Ovary (tissue), 9 donors: ENCODE results near the gene GPS1. TPM values are rescaled to one million over a fixed set of nuclear protein-coding genes. Genes with fewer than 3 reads are reported as not detected.

ENCODE experiments used
- DNase-seq, 5 donors: peaks; one replicate each; pipeline ENCODE4 v3.0.0-alpha.2; 2019 to 2020
- H3K27ac ChIP-seq, 2 donors: fragments of 200-600 bp; one replicate each; pipeline versions ENCODE4 v1.5.1 to v1.8.0; 2019 to 2022
- H3K27me3 ChIP-seq: fragments of 200-600 bp; one replicate; pipeline ENCODE4 v1.8.0; 2022
- H3K36me3 ChIP-seq: fragments of 200-600 bp; sonication (generic); one replicate; pipeline ENCODE4 v1.5.1; 2019
- H3K4me1 ChIP-seq: one replicate; pipeline ENCODE4 v1.8.1; 2013; ENCODE audit warnings: mild to moderate bottlenecking, moderate library complexity; ENCODE audit not compliant: insufficient read depth
- H3K4me3 ChIP-seq: fragments of 200-600 bp; sonication (generic); one replicate; pipeline ENCODE4 v1.5.1; 2017
- H3K9me3 ChIP-seq, 2 donors: fragments of 200-600 bp in 1 of 2; sonication (generic) in 1 of 2; one replicate each; pipeline versions ENCODE4 v1.5.1 to v1.8.1; 2013 to 2019; ENCODE audit warnings: mild to moderate bottlenecking in 1 of 2, moderate library complexity in 1 of 2
- CTCF ChIP-seq, 3 donors: fragments of 450-650 bp in 2 of 3; fragments of 200-600 bp in 1 of 3; IDR thresholded peaks; one replicate each; pipeline versions ENCODE4 v1.5.1 to v1.8.0; 2016 to 2022; ENCODE audit warnings: antibody characterized with exemption in 3 of 3, mild to moderate bottlenecking in 1 of 3
- EP300 ChIP-seq: sonication (generic); formaldehyde crosslinking; IDR thresholded peaks from one replicate; pipeline ENCODE4 v1.6.1; 2017; ENCODE audit warnings: antibody characterized with exemption
- POLR2A ChIP-seq: fragments of 450-650 bp; IDR thresholded peaks from one replicate; pipeline ENCODE4 v1.6.1; 2017; ENCODE audit warnings: antibody characterized with exemption, mild to moderate bottlenecking, moderate library complexity
- WGBS, 3 donors: extraction: QIAGEN DNeasy Blood & Tissue Kit in 1 of 3; methylation state at CpG; one replicate each; pipeline versions ENCODE4 v1.1.5 to v1.1.7; 2013 to 2017; 5-methylcytosine and 5-hydroxymethylcytosine counted together
- intact Hi-C, 4 donors: fragments of 100-400 bp; cut with DNase I; formaldehyde crosslinking; loops; one replicate each; pipeline versions ENCODE4 v1.11.0 to v1.15.1; 2022 to 2023
- polyA plus RNA-seq, 2 donors: library from polyadenylated mRNA; stranded (reverse); fragments of 200-250 nt in 1 of 2; fragments of 350-450 nt in 1 of 2; fragmentation: Illumina TruSeq in 1 of 2; extraction: RNeasy Lipid Tissue Mini Kit (QIAGEN cat#74804) in 1 of 2; gene quantifications; one replicate each; pipeline ENCODE4 v1.2.3, GENCODE V29; 2013 to 2014
- total RNA-seq, 7 donors: library from RNA; depleted of rRNA in 2 of 7; stranded (reverse); fragments of >200 nt in 2 of 7; fragmentation: NEBNext Ultra II Directional in 3 of 7; extraction: Animal tissue kit (Norgen Biotek cat#: 25700) in 3 of 7; gene quantifications; one replicate each; pipeline versions ENCODE4 v1.1.0 to v1.2.4, GENCODE V29; 2016 to 2023
- donor health status: DM: no; HTN: no; CAD: no; lungs with moderate emphysema.
- donor health status: DM: no; HTN: no; CAD: no.
- donor health status: Bipolar disorder and iron deficiency.
- donor health status: DM: yes; HTN: yes; CAD: no.
- donor health status: DM: no; HTN: no; CAD: no.
- donor health status: DM: yes; HTN: yes; CAD: no.

GPS1 gene
- total and polyA plus RNA-seq, 9 donors: 12.4 to 96.2 (median 77.8) TPM

GRCh38 chr17:82013772-82014321 is 37.9 kb upstream of the GPS1 start:
- intact Hi-C loops: no loop called here
- H3K4me3 ChIP-seq: no peak overlapping the region
- no peaks in the 10 kb centered on the region for H3K36me3 ChIP-seq
- 91 to 94% (median 92%) methylated on average over 16 of the region's 16 CpGs for WGBS, 3 donors
- no peaks in the 10 kb centered on the region for H3K4me1 ChIP-seq
- DNase-seq: no peak
- no peak overlapping the region for H3K27ac ChIP-seq
- H3K9me3 ChIP-seq: no peaks in the 10 kb centered on the region
- no peak for TF ChIP-seq CTCF (IDR thresholded peaks at IDR 0.05)
- TF ChIP-seq POLR2A: no peak
- no peak for TF ChIP-seq EP300
- no peaks in the 10 kb centered on the region for H3K27me3 ChIP-seq

- no peaks in the 10 kb centered on the region for H3K4me1 ChIP-seq
- intact Hi-C loops: no loop called here
- TF ChIP-seq EP300 (no peak), POLR2A (no peak), CTCF (IDR thresholded peaks at IDR 0.05) (no peak)
- H3K9me3 ChIP-seq: no peaks in the 10 kb centered on the region
- DNase-seq: no peak
- H3K27me3 ChIP-seq: no peaks in the 10 kb centered on the region
- WGBS, 3 donors: 74 to 81% (median 75%) methylated on average over 23 of the region's 23 CpGs
- H3K36me3 ChIP-seq: no peaks in the 10 kb centered on the region
- H3K4me3 ChIP-seq: no peak overlapping the region
- H3K27ac ChIP-seq: no peak overlapping the region
Observed at GRCh38 chr17:82014432-82014831, 37.3 kb upstream of the GPS1 start.

- H3K9me3 ChIP-seq: no peaks in the 10 kb centered on the region
- no peaks in the 10 kb centered on the region for H3K36me3 ChIP-seq
- H3K4me3 ChIP-seq: no peak overlapping the region
- intact Hi-C loops: loop anchor here in 2 of 4 donors (5.0 kb wide), 1 partner anchor 53 kb away; the partner anchor contains the start of gene NOTUM (in 2 of the 2)
- no peaks in the 10 kb centered on the region for H3K4me1 ChIP-seq
- no peaks in the 10 kb centered on the region for H3K27me3 ChIP-seq
- WGBS, 3 donors: 86 to 88% (median 87%) methylated on average over 13 of the region's 13 CpGs
- no peak for DNase-seq
- TF ChIP-seq POLR2A (no peak), CTCF (IDR thresholded peaks at IDR 0.05) (no peak), EP300 (no peak)
- H3K27ac ChIP-seq: no peak overlapping the region
Observed at GRCh38 chr17:82014971-82015310, 36.8 kb upstream of the GPS1 start.

- intact Hi-C loops: loop anchor here in 2 of 4 donors (5.0 kb wide), 1 partner anchor 53 kb away; the partner anchor contains the start of gene NOTUM (in 2 of the 2)
- no peak for TF ChIP-seq CTCF (IDR thresholded peaks at IDR 0.05)
- TF ChIP-seq POLR2A: no peak
- no peak for TF ChIP-seq EP300
- H3K27me3 ChIP-seq: no peaks in the 10 kb centered on the region
- H3K27ac ChIP-seq: no peak overlapping the region
- no peak for DNase-seq
- 83 to 86% (median 85%) methylated on average over 23 to 24 of the region's 24 CpGs for WGBS, 3 donors
- H3K4me1 ChIP-seq: no peaks in the 10 kb centered on the region
- no peaks in the 10 kb centered on the region for H3K36me3 ChIP-seq
- no peaks in the 10 kb centered on the region for H3K9me3 ChIP-seq
- H3K4me3 ChIP-seq: no peak overlapping the region
Observed at GRCh38 chr17:82015311-82015971, 36.3 kb upstream of the GPS1 start.
